Erythroblast (primary cell): ENCODE measurements around the gene NPIPA1.
"Not testable (repeated sequence)": the region's sequence is repeated elsewhere in the genome, so short reads cannot be mapped to it uniquely, and the experiment has no call there.

Experiments used
- DNase-seq, 2 experiments: peaks; one replicate each; lab custom pipeline; 2025; lab: John Stamatoyannopoulos, UW
- POLR2A ChIP-seq: IDR thresholded peaks from 2 replicates; pipeline ENCODE4 v1.6.1; 2011; ENCODE audit warnings: mild to moderate bottlenecking, low read length

NPIPA1 gene

GRCh38 chr16:14974656-14975417, 37.6 kb downstream of the NPIPA1 start, which contains the start of gene PDXDC1:
PDXDC1 (plus strand) TSS chr16:14975026; CDS start chr16:14975200, 174 bp downstream.
- peak; percentile 94 to 96 for DNase-seq
- peak; percentile 74 for TF ChIP-seq POLR2A

GRCh38 chr16:14975418-14976194, 38.4 kb downstream of the NPIPA1 start:
- peak; percentile 40 to 61 for DNase-seq

GRCh38 chr16:14976971-14977736, 39.9 kb downstream of the NPIPA1 start:
- DNase-seq, result not testable (repeated sequence)

GRCh38 chr16:14978281-14978680, 41.0 kb downstream of the NPIPA1 start:
- not testable (repeated sequence) for DNase-seq

GRCh38 chr16:14978908-14979307, 41.7 kb downstream of the NPIPA1 start:
- DNase-seq, result not testable (repeated sequence)

GRCh38 chr16:14981234-14981633, 44.0 kb downstream of the NPIPA1 start:
- not testable (repeated sequence) for DNase-seq

- not testable (repeated sequence) for DNase-seq
Measured at GRCh38 chr16:14982521-14982920, 45.3 kb downstream of the NPIPA1 start.

- DNase-seq, result not testable (repeated sequence)
Measured at GRCh38 chr16:14988092-14988491, 50.8 kb downstream of the NPIPA1 start.

- DNase-seq, result not testable (repeated sequence)
Measured at GRCh38 chr16:14988661-14989191, 51.5 kb downstream of the NPIPA1 start.

- peak; percentile 18 to 29 for DNase-seq
Measured at GRCh38 chr16:14989291-14990281, 52.3 kb downstream of the NPIPA1 start.

GRCh38 chr16:14993277-14994151, 56.3 kb downstream of the NPIPA1 start:
- not testable (repeated sequence) for DNase-seq

GRCh38 chr16:14996702-14997101, 59.5 kb downstream of the NPIPA1 start:
- DNase-seq, result not testable (repeated sequence)

- DNase-seq, result not testable (repeated sequence)
Measured at GRCh38 chr16:14998300-14998699, 61.1 kb downstream of the NPIPA1 start.

GRCh38 chr16:14999845-15000244, 62.6 kb downstream of the NPIPA1 start:
- DNase-seq, result not testable (repeated sequence)
